ENCODE measurements around the gene MTHFD2L.

Gene MTHFD2L

DNA sequence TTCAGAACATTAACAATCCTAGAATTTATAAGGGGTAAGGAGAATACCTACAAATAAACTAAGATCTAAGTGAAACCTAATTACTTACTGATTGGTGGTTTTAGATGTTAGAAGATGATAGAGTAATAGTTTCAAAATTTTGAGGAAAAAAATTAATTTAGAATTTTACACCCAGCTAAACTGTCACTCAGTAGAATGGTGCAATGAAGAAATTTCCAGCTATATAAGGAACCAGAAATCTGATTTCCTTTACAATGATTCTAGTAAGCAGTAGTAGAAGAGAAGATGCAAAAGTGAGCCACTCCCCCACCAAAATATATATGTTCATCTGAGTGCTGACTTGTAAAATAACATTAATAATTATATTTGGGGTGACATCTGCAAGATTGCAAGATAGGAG, 95.0 kb downstream of the MTHFD2L start:
- no peak for DNase-seq (ENCODE audit: low read depth)

DNA sequence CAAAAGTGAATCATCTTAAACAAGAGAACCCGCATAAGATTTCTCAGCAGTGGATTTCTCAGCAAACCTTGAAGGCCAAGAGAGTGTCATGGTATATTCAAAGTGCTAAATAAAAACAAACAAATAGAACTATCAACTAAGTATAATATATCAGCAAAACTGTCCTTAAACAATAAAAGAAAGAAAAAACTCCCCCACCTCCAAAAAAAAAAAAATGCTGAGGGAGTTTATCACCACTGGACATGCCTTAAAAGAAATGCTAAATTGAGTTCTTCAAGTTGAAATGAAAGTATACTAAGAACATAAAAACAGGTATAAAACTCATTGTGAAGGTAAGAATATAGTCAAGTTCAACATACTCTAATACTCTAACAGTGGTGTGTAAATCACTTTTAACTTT, 96.5 kb downstream of the MTHFD2L start:
- DNase-seq (ENCODE audit: low read depth) = no peak

DNA sequence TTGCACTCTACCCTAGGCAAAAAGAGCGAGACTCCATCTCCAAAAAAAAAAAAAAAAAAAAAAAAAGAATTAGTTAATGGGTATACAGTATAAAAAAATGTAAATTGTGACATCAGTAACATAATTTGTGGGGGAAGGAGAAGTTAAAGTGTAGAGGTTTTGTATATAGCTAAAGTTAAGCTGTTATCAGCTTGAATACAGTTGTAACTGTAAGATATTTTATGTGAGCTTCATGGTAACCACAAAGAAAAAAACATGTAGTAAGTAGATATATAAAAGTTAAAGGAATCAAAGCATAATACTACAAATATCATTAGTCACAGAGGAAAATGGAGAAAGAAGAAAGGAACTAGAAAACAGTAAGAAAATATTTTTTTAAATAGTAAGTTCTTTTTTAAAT, 97.2 kb downstream of the MTHFD2L start:
- no peak for DNase-seq (ENCODE audit: low read depth)

DNA sequence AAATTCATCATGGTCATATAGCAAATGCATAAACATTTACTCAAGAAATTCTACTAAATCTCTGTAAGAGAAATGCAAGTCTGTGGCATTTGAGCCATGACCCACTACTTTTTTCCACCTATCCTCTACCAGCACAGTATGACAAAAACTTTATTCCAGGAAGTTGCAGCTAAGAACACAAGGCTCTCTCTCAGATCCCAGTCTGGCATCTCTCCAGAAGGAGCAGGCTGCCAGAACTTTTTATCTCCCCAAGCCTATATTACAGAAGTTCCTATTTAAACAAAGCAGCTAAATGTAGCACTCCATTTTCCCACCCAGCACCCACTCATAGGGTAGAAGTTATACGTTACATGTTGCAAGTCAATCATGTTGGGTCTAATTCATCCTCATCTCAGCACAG, 101.0 kb downstream of the MTHFD2L start:
- DNase-seq (ENCODE audit: low read depth) = no peak

DNA sequence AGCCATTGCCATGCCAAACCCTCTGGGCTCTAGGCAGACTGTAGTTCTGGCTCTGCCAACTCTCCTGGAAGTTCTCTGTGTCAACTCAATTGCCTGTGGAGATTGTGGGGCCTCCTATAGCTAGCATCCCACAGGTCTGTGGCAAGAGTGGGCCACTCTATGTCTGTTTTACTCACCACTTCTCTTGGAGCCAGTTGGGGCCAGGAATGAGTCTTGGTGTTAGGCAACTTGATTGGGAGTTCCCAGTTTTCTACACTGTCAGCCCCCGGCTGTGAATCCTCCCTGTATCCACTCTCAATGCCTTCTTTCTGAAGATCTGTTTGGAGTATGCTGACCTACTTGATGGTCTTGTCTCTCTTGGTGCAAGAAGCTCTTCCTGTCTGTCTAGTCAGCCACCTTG, 102.1 kb downstream of the MTHFD2L start:
- DNase-seq (ENCODE audit: low read depth) = no peak

DNA sequence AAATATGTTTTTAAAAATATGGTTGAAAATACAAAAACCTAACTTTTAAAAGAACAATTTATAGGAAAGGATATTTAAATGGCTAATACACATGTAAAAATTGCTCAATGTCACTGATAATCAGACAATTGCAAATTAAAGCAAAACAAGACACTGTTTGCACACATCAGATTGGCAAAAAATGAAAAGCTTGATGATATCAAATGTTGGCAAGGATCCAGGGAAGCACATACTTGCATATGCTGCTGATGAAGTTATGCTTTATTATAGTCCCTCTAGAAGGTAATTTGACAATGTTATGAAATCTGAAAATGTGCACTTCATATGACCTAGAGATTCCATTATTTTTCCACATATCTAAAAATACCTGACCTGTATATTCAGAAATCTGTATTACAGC, 104.6 kb downstream of the MTHFD2L start:
- DNase-seq (ENCODE audit: low read depth) = no peak

DNA sequence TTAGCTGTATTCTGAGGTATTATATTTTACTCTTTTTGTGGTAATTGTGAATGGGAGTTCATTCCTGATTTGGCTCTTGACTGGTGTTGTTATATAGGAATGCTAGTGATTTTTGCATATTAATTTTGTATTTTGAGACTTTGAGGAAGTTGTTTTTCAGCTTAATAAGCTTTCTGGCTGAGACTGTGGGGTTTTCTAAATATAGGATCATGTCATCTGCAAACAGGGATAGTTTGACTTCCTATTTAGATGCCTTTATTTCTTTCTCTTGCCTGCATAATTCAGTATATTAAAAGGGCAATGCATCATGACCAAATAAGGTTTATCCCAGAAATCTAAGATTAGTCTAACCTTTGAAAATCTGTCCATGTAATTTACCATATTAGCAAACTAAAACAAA, 105.6 kb downstream of the MTHFD2L start:
- no peak for DNase-seq (ENCODE audit: low read depth)

DNA sequence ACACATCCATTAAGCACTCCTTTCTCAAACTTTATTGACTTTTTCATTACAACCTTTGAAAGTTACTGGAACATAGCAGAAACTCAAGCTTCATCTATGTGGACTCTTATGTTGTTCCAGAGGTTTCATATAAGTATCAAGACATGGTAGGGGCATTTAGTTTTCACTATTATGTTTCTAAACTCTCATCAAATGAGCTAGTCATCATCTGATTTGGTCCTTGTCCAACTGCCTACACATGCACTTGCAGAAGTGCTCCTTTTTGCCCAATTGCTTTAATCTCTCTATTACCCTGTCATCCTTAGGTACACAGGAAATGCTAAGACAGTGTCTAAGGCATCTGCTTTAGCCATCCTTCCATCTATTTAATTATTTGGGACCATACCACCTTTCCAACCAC, 108.2 kb downstream of the MTHFD2L start:
- DNase-seq (ENCODE audit: low read depth) = no peak

DNA sequence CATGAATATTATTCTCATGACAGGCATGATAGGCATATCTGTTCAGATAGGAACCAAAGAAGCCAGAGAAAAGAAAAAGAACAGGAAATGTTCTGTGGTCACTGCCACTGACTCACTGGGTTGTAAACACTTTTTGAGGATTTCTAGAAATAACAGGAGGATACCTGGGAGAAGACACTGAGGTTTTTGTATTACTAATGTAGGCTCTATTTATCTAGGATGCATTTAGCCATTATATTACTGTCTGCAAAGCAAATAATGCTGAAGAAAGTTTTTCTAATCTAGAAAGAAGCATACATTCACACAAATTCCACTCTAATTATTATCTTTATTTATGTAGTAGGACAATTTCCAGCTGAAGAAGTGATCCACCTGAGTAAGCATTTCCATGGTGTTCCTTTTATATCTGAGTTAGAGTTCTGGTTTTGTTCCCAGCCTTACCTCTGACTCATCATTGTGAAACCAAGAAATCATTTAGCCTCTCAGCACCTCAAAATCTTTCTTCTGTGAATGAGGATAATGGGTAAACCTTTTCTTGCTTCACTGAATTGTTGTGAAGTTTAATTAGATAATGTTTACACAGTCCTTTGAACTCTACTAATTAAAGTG, 110.2 kb downstream of the MTHFD2L start:
- DNase-seq (ENCODE audit: low read depth) = no peak

DNA sequence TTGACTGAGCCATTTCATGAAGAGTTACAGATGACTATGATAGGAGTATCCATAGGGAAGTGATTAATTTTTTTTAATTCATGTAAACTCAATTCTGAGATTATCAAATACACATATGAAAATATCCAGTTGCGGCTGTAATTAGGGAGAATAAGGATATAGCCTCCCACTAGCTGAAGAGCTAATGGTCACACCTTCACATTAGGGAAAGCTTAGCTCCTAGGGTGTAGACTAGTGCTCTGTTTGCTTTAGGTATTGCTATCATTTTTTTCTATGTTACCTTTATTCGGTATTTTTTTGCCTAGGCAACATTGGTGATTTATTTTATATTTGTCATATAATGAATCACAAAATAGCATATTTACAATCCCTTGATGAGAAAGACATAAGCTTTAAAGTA, 110.7 kb downstream of the MTHFD2L start:
- DNase-seq (ENCODE audit: low read depth) = no peak

DNA sequence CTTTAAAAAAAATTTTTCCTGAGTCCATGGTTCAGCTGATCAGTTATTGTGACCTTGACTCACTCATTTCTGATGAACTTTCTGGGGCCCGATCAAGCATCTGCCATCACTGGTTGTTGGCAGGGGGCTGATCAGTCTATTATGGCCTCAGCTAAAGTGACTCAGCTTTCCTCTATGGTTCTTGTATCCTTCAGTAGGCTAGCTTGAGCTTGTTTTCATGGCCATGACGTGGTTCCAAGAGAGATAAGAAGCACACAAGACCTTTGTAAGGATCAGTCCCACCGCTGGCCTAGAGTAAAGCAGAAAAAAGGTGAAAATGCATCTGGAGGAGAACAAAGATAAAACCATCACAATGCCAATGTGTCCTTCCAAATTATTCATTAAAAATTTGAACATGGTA, 120.6 kb downstream of the MTHFD2L start:
- DNase-seq (ENCODE audit: low read depth) = no peak

DNA sequence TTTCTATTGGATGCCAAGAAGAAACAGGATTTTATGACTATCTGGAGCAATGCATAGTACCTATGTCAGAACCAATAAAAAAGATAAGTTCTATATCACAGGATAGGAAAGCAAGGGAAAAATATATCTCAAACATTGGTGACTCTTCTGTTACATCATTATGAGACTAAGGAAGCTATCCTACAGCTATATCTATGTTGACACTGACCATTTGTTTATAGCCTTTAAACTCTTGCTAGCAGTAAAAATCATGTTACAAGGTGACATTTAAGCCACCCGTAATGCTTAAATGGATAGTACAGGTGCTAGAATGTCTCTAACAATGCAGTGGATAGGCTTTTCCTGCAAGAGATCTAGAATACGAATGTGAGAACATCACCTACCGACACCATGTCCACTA, 121.8 kb downstream of the MTHFD2L start:
- DNase-seq (ENCODE audit: low read depth) = no peak

DNA sequence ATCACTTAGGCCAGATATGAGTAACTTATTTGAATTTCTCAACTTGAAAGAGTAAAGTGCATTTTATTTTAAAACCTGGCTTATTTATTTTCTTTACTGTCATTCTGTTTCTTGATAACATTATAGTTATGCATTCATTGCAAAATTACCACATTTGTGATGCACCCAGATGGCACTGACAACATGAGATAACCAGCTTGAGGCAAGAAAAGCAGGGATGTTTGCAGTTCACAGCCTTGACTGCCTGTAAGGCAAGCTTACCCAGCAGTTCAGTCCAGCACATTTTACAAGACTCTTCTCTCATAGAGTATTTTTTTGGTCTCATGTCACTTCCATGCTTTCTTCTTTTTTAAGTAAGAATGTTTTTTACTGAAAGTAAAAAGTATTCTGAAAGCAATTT, 125.0 kb downstream of the MTHFD2L start:
- DNase-seq (ENCODE audit: low read depth) = no peak

DNA sequence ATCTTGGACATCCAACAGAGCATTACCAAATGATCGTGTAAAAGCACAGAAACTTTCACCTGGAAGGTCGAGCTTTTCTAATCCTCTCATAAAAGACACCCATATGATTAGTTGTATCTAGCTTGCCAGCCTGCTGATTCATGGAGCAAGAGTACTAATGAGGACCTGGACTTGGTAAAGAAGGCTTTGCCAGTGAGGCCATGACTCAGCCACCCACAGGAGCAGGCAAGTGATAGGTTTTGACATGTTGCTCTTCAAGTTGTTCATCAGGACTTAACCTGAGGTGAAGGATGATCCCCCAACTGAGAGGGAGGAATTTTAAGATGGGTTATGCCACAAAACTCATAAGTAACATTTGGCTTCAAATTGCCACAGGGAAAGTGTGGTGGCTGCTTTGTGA, 125.7 kb downstream of the MTHFD2L start:
- DNase-seq (ENCODE audit: low read depth) = no peak

DNA sequence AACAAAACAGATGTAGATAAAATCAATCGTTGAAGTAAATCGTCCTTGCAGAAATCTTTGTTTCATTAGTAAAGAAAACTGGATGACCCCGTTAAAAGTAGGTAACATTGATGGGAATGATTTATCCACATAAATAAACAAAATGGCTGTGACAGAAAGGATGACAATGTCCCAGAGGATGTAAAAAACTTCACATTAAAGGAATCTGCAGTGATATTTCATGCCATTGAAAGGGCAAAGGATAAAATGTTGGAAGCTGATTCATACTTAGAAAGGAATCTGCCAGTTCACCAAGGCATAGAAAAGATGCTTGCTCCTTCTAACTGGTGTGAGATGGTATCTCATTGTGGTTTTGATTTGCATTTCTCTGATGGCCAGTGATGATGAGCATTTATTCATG, 126.1 kb downstream of the MTHFD2L start:
- no peak for DNase-seq (ENCODE audit: low read depth)

DNA sequence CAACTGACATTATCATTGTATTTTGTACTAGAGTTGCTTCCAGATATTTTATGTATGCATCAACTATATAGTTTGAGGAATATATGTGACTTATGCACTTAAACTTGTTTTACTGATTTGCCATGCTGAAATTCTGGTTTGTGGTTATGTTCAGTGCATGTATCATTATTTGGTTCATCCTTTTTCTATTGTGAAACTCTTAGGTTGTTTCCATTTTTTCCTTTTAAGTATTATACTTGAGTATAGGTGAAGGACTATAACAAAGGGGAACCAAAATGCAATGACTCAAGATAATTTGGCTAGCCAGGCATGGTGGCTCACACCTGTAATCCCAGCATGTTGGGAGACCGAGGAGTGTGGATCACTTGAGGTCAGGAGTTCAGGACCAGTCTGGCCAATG, 129.2 kb downstream of the MTHFD2L start:
- DNase-seq (ENCODE audit: low read depth) = no peak

DNA sequence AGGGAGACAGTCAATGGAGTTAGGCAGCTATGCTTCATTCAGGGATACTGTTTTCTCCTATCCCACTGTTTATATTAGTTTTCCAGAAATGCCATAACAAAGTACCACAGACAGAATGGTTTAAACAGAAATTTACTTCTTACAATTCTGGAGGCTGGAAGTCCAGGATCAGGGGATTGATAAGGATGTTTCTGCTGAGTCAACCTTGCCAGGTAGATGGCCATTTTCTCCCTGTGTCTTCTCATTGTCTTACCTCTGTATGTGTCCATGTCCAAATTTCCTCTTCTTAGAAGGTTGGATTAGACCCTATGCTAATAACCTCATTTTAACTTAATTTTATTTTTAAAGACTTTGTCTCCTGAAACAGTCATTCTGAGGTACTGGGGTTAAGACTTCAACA, 129.9 kb downstream of the MTHFD2L start:
- DNase-seq (ENCODE audit: low read depth) = no peak

DNA sequence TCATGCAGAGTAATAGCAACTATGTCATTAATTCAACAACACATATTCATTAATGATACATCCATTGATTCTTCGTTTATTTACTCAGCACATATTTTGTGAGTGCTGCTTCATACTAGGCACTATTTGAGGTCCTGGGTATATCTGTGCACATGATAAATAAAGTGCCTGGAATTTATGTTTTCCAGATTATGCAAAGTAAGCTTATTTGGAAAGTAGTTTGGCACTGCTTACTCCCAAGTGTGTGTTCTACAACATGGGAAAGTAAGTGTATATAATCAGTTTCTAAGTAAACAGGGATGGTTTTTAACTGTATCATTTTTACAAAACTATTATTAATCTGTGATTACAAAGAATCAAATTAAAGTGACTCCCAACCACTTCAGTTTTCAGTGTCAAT, 133.6 kb downstream of the MTHFD2L start:
- no peak for DNase-seq (ENCODE audit: low read depth)

DNA sequence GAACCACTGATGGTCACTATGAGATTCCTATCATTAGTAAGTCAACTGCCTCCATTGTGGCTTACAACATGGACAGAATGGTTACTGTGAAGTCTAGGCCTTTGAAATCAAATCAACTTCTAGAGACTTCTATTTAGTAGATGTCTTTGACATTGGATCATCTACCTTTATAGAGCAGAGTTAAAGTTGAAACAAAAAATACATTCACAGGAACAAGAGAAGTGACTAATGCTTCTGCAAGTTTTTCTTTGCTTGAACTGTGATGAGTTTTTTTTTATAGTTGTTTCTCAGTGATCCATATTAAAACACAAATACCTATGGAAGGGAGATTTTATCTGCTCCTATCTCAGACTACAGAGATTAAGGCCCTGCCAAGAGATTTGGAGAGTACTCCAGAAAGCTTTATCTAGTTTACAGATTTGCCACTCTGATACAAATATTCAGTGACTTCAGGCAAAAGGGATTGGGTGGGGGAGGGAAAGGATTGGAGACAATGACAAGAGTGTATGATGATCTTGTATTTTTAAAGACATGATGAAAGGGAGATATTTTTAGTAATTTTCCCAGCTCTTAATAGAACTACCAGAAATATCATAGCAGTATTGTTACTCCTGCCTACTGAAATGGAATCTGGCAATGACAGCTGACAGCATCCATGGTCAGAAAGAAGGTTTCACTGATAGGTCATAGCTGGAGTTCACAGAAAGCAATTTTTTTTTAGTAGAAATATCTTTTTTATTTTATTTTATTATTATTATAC, 134.4 kb downstream of the MTHFD2L start:
- DNase-seq (ENCODE audit: low read depth) = no peak

DNA sequence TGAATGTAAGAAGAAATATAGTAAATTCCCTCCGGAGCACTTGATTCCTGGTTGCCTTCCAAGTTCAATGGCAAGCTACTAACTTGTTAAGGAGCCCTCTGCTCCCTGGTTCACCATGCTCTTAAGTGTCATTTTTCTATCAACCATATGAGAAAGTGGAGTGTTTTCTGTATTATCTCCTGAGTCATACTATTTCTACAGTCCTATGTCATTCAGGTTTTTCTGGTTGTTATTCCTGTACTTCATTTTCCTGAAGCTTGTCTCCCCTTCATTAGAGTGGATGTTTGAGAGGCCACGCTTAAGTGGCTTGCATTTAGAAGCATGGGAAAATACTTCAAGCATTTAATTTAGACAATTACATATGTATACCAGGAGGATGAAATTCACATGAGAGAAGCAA, 135.6 kb downstream of the MTHFD2L start:
- no peak for DNase-seq (ENCODE audit: low read depth)

DNA sequence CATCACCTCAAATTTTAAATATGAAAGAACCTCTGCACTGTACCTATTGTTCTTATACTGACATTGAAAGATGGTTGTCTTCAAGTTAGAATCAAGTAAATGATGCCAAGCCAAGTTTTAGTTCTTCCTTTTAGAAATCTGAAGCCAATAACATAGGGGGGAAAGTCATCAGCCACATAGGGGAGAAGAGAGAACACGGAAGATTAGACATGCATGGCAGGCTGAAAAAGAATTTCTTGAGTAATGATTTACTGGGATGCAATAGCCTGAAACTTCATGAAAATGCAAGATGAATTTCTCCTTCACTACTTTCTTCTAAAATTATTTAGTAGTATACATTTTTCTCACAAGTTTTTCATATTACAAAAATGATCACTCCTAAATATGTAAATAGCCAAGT, 136.8 kb downstream of the MTHFD2L start:
- no peak for DNase-seq (ENCODE audit: low read depth)

DNA sequence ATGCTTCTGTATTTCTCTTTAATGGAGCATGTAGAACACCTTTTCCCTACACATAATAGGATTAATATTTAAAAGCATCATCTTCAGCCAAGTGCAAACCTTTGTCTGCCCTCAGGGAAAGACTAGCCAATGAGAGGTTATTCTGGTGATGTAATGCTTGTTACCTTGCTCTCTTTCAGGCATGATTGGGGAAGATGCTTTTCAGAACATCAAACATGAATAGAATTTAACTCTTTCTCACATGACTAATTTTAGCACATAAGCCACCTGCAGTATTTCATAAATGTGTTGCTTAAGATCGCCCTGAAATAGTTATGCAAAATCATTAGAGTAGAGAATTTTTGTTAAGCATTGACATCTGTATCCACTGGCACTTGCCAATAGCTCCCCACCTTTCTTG, 139.6 kb downstream of the MTHFD2L start:
- DNase-seq (ENCODE audit: low read depth) = no peak

DNA sequence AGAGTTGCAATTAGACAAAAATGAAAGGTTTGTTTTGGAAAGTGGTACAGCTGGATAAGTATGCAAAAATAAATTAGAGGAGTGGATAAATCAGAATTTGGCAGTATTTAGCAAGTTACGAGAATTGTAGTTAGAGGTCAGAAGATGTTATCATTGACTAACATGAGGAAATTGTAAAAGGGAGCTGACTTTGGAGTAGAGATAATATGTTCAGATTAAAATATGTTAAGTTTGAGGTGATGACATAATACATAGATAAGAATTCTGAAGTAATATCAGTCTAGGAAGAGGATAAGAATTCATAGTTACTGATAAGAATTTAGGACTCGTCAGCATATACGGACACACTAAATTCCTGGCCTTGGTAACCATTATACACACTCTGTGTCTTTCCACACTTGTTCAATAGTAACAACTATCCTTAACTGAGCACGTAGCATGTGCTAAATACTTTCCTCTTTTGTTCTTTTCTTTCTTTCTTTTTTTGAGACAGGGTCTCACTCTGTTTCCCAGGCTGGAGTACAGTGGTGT, 146.2 kb downstream of the MTHFD2L start:
- no peak for DNase-seq (ENCODE audit: low read depth)

DNA sequence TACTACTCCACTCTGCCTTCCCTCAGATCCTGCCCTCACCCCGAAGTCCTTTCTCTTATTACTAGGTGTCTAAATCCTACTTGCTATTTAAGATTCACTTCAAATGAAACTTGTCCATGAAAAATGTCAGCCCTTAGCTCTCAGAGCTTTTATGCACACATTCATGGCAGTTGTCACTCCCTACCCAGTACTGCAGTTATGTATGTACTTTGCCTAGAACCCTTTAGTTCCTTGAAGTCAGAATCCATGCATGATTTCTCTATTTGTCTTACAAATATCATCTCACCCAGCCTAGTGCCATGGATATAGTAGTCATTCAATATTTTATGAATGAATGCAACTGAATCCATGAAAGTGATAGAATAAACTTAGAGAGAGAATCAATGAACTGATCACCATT, 147.1 kb downstream of the MTHFD2L start:
- no peak for DNase-seq (ENCODE audit: low read depth)
